A204.1 (cell line): Measurements from ENCODE around the gene PRAMEF9.
"Not testable (repeated sequence)": the region's sequence is repeated elsewhere in the genome, so short reads cannot be mapped to it uniquely, and the experiment has no call there.

Source experiments
- FAIRE-seq: peaks from 2 replicates; lab custom pipeline; 2012; peaks lifted over from hg19 to GRCh38; lab: Jason Lieb, UNC

The PRAMEF9 gene

DNA sequence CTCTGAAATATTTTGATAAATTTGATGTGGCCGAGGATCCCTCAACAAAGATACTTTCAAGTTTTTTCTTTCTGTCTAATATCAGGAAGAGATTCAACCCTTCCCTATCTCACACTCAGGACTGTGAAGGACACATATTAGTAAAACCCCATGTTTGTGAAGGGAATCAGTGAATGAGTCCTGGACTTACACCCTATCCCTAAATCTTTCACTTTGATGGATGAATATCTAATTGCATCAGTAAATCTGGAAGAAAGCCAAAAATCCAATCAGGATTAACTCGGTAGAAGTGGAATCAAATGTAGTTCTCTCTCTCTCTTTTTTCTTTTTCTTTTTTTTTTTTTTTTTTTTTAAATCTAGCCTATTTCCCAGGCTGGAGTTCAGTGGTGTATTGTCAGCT, at the start of gene PRAMEF9:
Gene PRAMEF9 (plus strand): TSS at position 301 of the 400 bp plus-strand sequence. CDS start 3,433 bp downstream, outside the sequence.
- FAIRE-seq, result not testable (repeated sequence)

DNA sequence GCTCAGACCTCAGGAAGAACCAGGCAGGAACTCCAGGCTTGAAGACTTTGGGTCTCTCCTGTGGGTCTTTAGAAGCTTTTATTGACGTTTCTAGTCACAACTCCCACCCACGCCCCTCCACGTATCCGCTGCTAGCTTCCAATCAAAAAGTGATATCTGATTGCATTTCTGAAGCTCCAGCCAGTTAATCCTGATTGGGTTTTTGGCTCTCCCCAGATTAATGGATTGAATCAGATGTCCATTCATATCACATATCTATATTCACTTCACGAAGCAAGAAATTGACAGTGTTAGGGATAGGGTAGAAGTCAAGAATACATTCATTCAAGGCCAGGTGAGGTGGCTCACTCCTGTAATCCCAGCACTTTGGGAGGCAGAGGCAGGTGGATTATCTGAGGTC, 15.7 kb upstream of the PRAMEF9 start, which contains the start of gene PRAMEF26:
Gene PRAMEF26 (minus strand): TSS at position 101 of the 400 bp plus-strand sequence. CDS start 2,914 bp downstream, outside the sequence.
- FAIRE-seq, result not testable (repeated sequence)

DNA sequence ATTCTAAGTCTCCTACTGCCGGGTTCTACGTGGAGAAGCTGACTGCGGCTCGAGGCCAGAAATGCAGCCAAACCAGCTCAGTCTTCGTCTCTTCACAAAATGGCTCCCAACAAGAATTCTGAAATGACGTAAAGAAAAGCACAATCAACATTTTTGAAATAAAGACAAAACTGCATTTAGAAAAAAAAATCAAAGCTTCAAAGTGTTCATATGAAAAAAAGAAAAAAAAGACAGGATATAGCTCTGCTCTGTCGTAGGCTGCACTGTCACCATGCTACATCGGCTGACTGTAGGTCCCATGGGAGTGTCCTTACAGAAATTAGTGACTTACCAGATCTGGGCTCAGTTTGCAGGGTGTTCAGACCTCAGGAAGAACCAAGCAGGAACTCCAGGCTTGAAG, 6.1 kb upstream of the PRAMEF9 start, which contains the start of gene HNRNPCL4:
Gene HNRNPCL4 (minus strand): TSS at position 101 of the 400 bp plus-strand sequence. CDS start 164 bp downstream, outside the sequence.
- not testable (repeated sequence) for FAIRE-seq

DNA sequence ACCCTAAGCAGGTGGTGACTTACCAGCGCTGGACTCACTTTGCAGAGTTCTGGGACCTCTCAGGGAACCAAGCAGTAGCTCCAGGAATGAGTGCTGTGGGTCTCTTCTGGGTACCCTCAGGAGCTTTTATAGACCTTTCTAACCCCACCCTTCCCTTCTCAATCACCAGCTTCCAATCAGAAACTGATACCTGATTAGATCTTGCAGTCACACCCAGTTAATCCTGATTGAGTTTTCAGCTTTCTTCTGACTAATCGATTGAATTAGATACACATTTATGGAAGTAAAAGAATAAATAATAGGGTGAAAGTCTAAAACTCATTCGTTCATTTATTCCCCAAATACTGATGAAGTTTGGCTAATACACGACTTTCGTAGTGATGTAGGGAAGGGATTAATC, 29.7 kb downstream of the PRAMEF9 start, which contains the start of gene PRAMEF13:
Gene PRAMEF13 (minus strand): TSS at position 101 of the 400 bp plus-strand sequence. CDS start 1,820 bp downstream, outside the sequence.
- FAIRE-seq, result not testable (repeated sequence)

DNA sequence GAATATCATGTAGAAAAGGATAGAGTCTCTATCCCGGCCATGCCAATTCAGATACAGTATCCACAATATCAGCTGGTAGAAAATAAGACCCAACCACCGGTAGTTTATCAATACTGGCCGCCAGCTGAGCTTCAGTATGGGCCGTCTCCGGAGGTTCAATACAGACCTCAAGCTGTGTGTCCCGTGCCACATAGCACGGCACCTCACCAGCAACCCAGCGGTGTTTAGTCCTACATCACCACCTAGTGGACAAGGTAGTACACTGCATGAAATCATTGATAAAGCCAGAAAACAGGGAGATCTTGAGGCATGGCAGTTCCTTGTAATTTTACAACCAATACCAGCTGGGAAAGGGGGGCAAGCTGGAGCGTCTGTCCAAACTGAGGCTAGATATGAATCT, 37.1 kb downstream of the PRAMEF9 start:
- not testable (repeated sequence) for FAIRE-seq

DNA sequence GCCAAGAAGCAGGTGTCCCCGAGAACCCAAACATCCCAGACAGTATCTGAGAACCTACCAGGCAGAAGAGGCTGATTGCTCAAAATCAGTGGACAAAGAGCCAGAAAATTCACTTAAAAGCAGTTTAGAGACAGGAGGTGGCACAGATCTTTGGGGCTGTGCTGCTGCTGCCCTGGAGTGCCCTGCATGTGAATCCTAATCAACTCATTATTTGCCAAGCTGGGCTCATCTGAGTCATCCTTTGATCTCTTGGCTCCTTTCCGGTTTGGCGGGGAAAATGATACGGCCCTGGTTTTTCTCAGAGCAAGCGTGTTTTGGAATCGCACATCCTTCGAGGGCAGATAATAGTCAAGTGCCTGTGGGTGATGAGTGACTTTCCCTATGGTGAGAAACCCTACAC, 45.0 kb downstream of the PRAMEF9 start:
- not testable (repeated sequence) for FAIRE-seq

DNA sequence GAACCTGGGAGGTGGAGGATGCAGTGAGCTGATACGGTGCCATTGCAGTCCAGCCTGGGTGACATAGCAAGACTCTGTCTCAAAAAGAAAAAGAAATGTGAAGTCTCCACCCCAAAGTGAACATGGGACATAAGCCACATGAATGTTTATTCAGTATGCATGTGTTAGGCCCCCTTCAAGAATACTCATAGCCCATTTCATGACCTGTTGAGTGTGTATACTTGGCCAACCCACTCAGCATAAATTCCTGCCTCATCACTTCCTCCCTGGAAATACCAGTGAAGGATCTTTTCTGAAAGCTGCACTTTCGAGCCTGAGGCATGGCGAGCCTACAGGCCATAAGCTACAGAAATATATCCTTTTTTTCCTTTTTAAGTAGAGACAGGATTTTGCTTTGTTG, 47.6 kb downstream of the PRAMEF9 start:
- FAIRE-seq, result not testable (repeated sequence)

DNA sequence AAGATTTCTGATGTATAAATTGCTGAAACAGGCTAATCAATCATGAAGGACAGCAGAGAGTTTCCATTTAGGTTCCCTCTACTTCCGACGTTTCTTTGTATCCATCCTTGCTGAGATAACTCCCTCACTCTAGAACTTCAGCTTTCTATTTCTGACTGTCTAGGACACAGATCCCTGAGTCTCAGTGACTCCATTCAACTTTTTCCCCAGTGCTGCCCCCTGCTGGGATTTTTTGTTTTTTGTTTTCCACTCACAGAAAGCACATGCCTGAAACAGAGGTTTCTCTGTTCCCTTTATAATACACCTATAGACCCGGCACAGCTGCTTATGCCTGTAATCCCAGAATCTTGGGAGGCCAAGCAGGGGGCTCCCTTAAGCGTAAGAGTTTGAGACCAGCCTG, 51.1 kb downstream of the PRAMEF9 start:
- FAIRE-seq, result not testable (repeated sequence)

DNA sequence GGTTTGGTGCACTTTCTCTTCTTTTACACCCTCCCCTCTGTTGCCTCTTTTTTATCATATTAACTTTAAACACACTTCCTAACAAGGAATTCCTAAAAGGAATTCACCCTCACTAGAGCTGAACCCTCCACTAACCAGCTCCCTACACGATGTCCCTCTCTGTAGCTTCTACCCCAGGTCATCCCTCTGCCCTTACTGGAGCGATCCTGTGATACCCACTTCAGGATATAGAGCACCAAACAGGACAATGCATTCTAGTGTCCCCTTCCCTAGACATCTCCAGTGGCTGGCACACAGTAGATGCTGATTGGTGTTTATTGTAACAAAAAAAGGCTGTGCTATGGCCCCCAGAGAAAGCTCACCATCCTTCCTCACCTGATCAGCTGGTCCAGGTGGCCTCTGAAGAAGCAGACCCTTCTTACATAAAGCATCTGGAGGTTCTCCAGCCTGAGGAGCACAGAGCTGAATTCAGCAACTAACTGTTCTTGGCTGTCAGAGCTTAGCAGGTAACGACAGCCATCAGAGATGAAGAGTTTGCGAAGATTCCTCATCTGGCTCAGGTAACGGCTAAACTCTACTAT, 52.9 kb downstream of the PRAMEF9 start:
- no peak for FAIRE-seq

DNA sequence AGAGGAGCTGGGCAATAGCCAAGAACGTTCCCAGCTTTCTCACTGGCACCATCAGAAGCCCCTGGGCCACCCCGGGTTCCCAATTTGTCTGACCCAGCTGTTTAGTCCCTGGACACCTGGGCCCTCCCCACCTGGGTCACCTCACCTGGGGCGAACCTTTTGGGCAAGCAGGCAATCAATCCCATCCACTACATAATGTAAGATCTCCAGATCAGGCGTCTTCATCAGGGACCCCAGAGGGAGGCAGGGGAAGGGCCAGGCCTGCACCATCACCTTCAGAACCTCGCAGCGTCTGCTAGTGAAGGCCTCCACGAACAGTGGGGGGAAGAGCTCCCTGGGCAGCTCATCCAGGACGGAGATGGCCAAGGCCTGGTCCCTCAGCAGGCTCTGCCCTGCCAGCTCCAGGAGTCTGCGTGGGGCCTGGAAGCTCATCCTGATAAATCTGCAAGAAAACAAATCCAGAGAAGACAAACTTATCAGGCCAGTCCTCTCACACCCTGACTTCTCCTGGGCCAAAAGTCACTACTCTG, 54.1 kb downstream of the PRAMEF9 start, which contains the start of gene PRAMEF18:
Gene PRAMEF18 (minus strand): TSS at position 480 of the 530 bp plus-strand sequence. CDS start 48 bp downstream, at position 432.
- FAIRE-seq, result not testable (repeated sequence)

DNA sequence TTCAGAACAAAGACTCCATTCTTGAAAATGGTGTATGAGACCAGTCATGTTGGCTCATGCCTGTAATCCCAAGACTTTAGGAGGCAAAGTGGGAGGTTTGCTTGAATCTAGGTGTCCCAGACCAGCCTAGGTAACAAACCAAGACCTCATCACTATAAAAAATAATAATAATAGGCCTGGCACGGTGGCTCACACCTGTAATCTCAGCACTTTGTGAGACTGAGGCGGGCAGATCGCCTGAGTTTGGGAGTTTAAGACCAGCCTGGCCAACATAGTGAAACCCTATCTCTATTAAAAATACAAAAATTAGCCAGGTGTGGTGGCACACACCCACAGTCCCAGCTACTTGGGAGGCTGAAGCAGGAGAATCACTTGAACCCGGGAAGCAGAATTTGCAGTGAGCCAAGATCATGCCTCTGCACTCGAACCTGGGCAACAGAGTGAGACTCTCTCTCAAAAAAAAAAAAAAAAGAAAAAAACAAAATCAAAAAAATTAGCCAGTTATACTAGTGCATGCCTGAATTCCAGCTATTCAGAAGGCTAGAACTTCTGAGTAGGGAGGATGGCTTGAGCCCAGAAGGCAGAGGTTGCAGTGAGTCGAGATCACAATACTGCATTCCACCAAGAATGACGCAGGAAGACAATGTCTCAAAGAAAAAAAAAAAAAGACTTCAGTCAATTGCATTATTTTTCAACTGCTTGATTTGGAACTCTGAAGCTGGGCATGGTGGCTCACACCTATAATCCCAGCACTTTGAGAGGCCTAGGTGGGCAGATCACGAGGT, 55.8 kb downstream of the PRAMEF9 start:
- not testable (repeated sequence) for FAIRE-seq

DNA sequence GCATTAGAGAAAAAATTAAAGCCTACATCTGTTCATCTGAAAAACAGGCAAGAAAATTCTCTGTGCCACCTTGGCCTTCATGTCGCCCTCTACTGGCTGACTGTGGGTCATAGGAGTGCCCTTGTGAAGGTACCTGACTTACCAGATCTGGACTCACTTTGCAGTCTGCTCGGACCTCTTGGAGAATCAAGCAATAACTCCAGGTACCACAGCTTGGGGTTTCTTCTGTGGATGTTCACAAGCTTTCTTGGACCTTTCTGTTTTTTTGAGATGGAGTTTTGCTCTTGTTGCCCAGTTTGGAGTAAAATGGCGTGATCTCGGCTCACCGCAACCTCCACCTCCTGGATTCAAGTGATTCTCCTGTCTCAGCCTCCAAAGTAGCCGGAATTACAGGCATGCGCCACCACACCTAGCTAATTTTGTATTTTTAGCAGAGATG, 56.7 kb downstream of the PRAMEF9 start:
- FAIRE-seq, result no peak
